Measurements from ENCODE around the gene TP63. TPM values are rescaled to one million over a fixed set of nuclear protein-coding genes. Genes with fewer than 3 reads are reported as not detected.
"Not testable (repeated sequence)": the region's sequence is repeated elsewhere in the genome, so short reads cannot be mapped to it uniquely, and the experiment has no call there.

TP63 gene
- total and polyA plus RNA-seq, 2 donors (not counting 3 experiments of a cell fraction or from before 2014, with no cell fraction given): not detected

- Histone ChIP-seq H3K4me2 (ENCODE audit: insufficient read depth, low read length) (no peak overlapping the region), H3K36me3 (ENCODE audit: control insufficient read depth in 2 of 2, extremely low read depth in 1 of 2, insufficient read depth in 2 of 2, low read length in 2 of 2) (no peaks in the 10 kb centered on the region), H2AFZ (ENCODE audit: low read depth, low read length) (no peak overlapping the region), H3K4me1 (ENCODE audit: control insufficient read depth, extremely low read depth, insufficient read depth, low read length) (no peaks in the 10 kb centered on the region), H3K79me2 (ENCODE audit: control insufficient read depth, insufficient read depth, low read length) (no peaks in the 10 kb centered on the region), H3K9me1 (replicated peaks; ENCODE audit: control insufficient read depth, extremely low read depth, insufficient read depth, low read length) (no peaks in the 10 kb centered on the region), H3K4me3 (replicated peaks in 1 of 3; ENCODE audit: insufficient read depth in 1 of 3, low read depth in 1 of 3, low read length in 3 of 3) (no peak overlapping the region), H3K9ac (replicated peaks; ENCODE audit: extremely low read depth, insufficient read depth, low read length) (no peak overlapping the region), H3K9me3 (replicated peaks; ENCODE audit: control insufficient read depth, insufficient read depth, low read length) (no peaks in the 10 kb centered on the region), H3K27ac (ENCODE audit: insufficient read depth, low read depth, low read length) (no peak overlapping the region), H3K27me3 (ENCODE audit: control insufficient read depth in 2 of 2, insufficient read depth in 2 of 2, low read length in 2 of 2) (no peaks in the 10 kb centered on the region), H4K20me1 (replicated peaks; ENCODE audit: control insufficient read depth, extremely low read depth, insufficient read depth, low read length) (no peaks in the 10 kb centered on the region)
- no peak for TF ChIP-seq MYC (IDR thresholded peaks at IDR 0.05; ENCODE audit: low read depth, low read length)
- no peak for TF ChIP-seq JUN (IDR thresholded peaks at IDR 0.05; ENCODE audit: borderline replicate concordance, insufficient read depth, insufficient read length, low read depth)
- no peak for TF ChIP-seq POLR2A (IDR thresholded peaks at IDR 0.05; ENCODE audit: low read depth, low read length)
- no peak for TF ChIP-seq CTCF (IDR thresholded peaks at IDR 0.05; ENCODE audit: extremely low read depth in 1 of 2, insufficient read depth in 1 of 2, low read depth in 1 of 2, low read length in 2 of 2)
- no peak for TF ChIP-seq MAX (IDR thresholded peaks at IDR 0.05; ENCODE audit: insufficient read depth, insufficient read length)
- TF ChIP-seq GATA2 (IDR thresholded peaks at IDR 0.05; ENCODE audit: insufficient read depth, insufficient read length, low read depth, low read length): no peak
- no peak for TF ChIP-seq EZH2 (IDR thresholded peaks at IDR 0.05; ENCODE audit: borderline replicate concordance, low read depth, low read length, severe bottlenecking)
- TF ChIP-seq POLR2AphosphoS5 (IDR thresholded peaks at IDR 0.05; ENCODE audit: insufficient read depth, low read depth, low read length): no peak
- no peak for TF ChIP-seq FOS (IDR thresholded peaks at IDR 0.05; ENCODE audit: borderline replicate concordance, insufficient read depth, low read length)
- dilution Hi-C loops (cut with MboI; ENCODE audit: extremely low pct_ligation_motif_present, low sequenced_read_pairs) (no loop called here), intact Hi-C loops (cut with micrococcal nuclease) (no loop called here)
- CTCF ChIA-PET: no interaction called here
- no peak for FAIRE-seq
- POLR2A ChIA-PET: no interaction called here
- no peak for DNase-seq (ENCODE audit: low read depth, low spot score)
- no TSS peak for BruUV-seq (replicated peaks)
Observed at GRCh38 chr3:189593581-189593980, 37.6 kb upstream of the TP63 start.

- BruUV-seq (replicated peaks); H3K27ac ChIP-seq (ENCODE audit: insufficient read depth, low read depth, low read length); H3K9me1 ChIP-seq (replicated peaks; ENCODE audit: control insufficient read depth, extremely low read depth, insufficient read depth, low read length); H3K79me2 ChIP-seq (ENCODE audit: control insufficient read depth, insufficient read depth, low read length); H3K27me3 ChIP-seq (ENCODE audit: control insufficient read depth in 2 of 2, insufficient read depth in 2 of 2, low read length in 2 of 2); CTCF ChIA-PET; POLR2A ChIA-PET; H3K4me3 ChIP-seq (replicated peaks in 1 of 3; ENCODE audit: insufficient read depth in 1 of 3, low read depth in 1 of 3, low read length in 3 of 3); H4K20me1 ChIP-seq (replicated peaks; ENCODE audit: control insufficient read depth, extremely low read depth, insufficient read depth, low read length); FAIRE-seq; DNase-seq (ENCODE audit: low read depth, low spot score); dilution Hi-C loops (cut with MboI; ENCODE audit: extremely low pct_ligation_motif_present, low sequenced_read_pairs); H3K4me2 ChIP-seq (ENCODE audit: insufficient read depth, low read length); H3K4me1 ChIP-seq (ENCODE audit: control insufficient read depth, extremely low read depth, insufficient read depth, low read length); H3K9ac ChIP-seq (replicated peaks; ENCODE audit: extremely low read depth, insufficient read depth, low read length); H3K36me3 ChIP-seq (ENCODE audit: control insufficient read depth in 2 of 2, extremely low read depth in 1 of 2, insufficient read depth in 2 of 2, low read length in 2 of 2); H3K9me3 ChIP-seq (replicated peaks; ENCODE audit: control insufficient read depth, insufficient read depth, low read length); intact Hi-C loops (cut with micrococcal nuclease); H2AFZ ChIP-seq (ENCODE audit: low read depth, low read length): not testable (repeated sequence)
Observed at GRCh38 chr3:189596078-189596979, 34.9 kb upstream of the TP63 start.

Measured in endothelial cell of umbilical vein (primary cell).